K562 (cell line): ENCODE results near the gene COMMD1. TPM values are rescaled to one million over a fixed set of nuclear protein-coding genes. Genes with fewer than 3 reads are reported as not detected.

Experiments
- polyA plus RNA-seq, 8 experiments: library from polyadenylated mRNA; depleted of rRNA in 4 of 8; stranded (reverse) in 5 of 8; unstranded in 3 of 8; fragments of >200 nt; fragmentation: Nextera tagmentation in 2 of 8; fragmentation: Illumina TruSeq in 1 of 8; extraction: Ambion mirVana in 2 of 8; extraction: Trizol in 1 of 8; gene quantifications; 2 replicates each; pipeline versions ENCODE4 v1.2.1 to v1.2.3, GENCODE V29; 2011 to 2014; ENCODE audit warnings: inconsistent platforms in 1 of 8, missing spikeins in 1 of 8
- total RNA-seq, 7 experiments: library from RNA; depleted of rRNA in 6 of 7; stranded (reverse); fragments of >200 nt in 6 of 7; fragmentation: Illumina TruSeq in 2 of 7; extraction: Trizol in 2 of 7; gene quantifications; 2 replicates each; pipeline versions ENCODE4 v1.2.1 to v1.2.3, GENCODE V29; 2011 to 2021; ENCODE audit warnings: low replicate concordance in 1 of 7
- TF ChIP-seq, protein P1 (sequence below), 2 experiments: fragments of 450-650 bp; IDR thresholded peaks; 2 replicates each; pipeline ENCODE4 v1.6.1; 2016; ENCODE audit warnings: mild to moderate bottlenecking in 2 of 2, borderline replicate concordance in 1 of 2, low read depth in 1 of 2, moderate library complexity in 1 of 2
- TF ChIP-seq, protein P2 (sequence below), 2 experiments: fragments of 450-650 bp; conservative IDR thresholded peaks; 2 replicates each; pipeline ENCODE4 v1.6.1; 2017; ENCODE audit warnings: mild to moderate bottlenecking in 2 of 2, moderate library complexity in 2 of 2
- TF ChIP-seq, protein P3 (sequence below): fragments of 250-450 bp; sonication (Bioruptor Pico); IDR thresholded peaks from 2 replicates; pipeline ENCODE4 v1.9.0; 2021; ENCODE audit warnings: mild to moderate bottlenecking, inconsistent platforms

The COMMD1 gene
- total and polyA plus RNA-seq, 9 of the 15 experiments (the other 6 are each of a cell fraction or from before 2014, with no cell fraction given), result 14.4 to 77.0 (median 21.4) TPM

DNA sequence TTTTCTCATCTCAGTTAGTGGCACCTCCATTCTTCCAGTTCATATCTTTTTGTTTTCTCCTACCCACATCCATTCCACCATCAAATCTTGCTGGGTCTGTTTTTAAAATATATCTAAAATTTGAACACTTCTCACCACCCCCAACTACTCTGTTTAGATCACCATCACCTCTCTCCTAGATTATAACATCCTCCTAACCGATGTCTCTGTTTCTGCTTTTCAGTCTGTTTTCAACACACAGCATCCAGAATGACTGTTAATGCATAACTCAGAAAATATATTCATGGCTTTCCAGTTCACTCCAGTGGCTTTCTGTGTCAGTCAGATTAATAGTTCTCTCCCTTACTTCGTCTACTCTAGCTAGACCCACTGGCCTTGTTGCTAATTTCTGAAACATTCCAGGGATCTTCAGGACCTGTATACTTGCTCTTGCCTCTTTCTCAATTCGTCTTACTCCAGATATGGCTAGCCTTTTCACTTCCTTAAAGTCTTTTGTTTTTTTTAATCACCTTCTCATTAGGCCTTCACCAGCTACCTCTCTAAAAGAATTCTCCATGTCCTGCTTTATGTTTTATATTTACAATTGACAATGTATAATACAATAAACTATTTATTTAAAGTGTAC is 105.3 kb downstream of the COMMD1 start (continued):
- TF ChIP-seq, protein P1, sequence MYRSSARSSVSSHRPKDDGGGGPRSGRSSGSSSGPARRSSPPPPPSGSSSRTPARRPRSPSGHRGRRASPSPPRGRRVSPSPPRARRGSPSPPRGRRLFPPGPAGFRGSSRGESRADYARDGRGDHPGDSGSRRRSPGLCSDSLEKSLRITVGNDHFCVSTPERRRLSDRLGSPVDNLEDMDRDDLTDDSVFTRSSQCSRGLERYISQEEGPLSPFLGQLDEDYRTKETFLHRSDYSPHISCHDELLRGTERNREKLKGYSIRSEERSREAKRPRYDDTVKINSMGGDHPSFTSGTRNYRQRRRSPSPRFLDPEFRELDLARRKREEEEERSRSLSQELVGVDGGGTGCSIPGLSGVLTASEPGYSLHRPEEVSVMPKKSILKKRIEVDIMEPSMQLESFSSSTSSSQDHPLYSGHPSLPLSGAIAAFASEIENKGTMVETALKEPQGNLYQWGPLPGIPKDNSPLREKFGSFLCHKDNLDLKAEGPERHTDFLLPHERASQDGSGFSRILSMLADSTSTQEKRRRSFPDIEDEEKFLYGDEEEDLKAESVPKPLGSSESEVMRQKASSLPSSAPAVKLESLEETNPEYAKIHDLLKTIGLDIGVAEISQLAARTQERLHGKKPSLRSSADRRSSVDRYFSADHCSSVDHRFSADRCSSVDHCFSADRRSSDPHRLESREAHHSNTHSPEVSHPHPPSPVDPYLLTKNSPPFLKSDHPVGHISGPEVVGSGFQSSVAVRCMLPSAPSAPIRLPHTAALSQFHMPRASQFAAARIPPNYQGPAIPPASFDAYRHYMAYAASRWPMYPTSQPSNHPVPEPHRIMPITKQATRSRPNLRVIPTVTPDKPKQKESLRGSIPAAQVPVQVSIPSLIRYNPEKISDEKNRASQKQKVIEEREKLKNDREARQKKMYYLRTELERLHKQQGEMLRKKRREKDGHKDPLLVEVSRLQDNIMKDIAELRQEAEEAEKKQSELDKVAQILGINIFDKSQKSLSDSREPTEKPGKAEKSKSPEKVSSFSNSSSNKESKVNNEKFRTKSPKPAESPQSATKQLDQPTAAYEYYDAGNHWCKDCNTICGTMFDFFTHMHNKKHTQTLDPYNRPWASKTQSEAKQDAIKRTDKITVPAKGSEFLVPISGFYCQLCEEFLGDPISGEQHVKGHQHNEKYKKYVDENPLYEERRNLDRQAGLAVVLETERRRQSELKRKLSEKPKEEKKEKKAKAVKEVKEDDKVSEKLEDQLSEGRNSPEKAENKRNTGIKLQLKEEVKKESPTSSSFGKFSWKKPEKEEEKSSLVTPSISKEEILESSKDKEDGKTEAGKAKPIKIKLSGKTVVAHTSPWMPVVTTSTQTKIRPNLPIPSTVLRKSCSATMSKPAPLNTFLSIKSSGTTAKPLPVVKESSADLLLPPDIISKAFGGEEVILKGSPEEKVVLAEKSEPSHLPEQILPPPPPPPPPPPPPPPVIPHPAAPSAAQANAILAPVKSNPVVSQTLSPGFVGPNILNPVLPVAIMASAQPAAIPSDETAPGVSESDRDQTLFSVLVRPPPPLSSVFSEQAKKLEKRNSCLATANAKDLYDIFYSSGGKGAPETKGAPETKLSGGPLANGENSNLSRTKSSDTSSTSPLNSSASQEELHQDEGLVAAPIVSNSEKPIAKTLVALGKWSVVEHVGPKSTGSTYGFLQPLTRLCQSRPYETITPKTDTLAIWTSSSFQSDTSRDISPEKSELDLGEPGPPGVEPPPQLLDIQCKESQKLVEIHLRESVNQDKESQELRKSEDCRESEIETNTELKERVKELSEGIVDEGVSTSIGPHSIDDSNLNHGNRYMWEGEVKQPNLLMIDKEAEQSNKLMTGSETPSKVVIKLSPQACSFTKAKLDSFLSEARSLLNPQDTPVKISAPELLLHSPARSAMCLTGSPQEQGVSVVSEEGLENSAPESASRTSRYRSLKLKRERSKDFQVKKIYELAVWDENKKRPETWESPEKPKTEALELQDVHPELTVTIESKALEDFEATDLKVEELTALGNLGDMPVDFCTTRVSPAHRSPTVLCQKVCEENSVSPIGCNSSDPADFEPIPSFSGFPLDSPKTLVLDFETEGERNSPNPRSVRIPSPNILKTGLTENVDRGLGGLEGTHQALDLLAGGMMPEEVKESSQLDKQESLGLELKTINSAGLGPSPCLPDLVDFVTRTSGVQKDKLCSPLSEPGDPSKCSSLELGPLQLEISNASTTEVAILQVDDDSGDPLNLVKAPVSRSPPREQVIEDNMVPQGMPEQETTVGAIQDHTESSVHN (IDR thresholded peaks at IDR 0.05; ENCODE audit: borderline replicate concordance in 1 of 2, low read depth in 1 of 2), result no peak
- TF ChIP-seq, protein P2, sequence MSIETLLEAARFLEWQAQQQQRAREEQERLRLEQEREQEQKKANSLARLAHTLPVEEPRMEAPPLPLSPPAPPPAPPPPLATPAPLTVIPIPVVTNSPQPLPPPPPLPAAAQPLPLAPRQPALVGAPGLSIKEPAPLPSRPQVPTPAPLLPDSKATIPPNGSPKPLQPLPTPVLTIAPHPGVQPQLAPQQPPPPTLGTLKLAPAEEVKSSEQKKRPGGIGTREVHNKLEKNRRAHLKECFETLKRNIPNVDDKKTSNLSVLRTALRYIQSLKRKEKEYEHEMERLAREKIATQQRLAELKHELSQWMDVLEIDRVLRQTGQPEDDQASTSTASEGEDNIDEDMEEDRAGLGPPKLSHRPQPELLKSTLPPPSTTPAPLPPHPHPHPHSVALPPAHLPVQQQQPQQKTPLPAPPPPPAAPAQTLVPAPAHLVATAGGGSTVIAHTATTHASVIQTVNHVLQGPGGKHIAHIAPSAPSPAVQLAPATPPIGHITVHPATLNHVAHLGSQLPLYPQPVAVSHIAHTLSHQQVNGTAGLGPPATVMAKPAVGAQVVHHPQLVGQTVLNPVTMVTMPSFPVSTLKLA (conservative IDR thresholded peaks at IDR 0.05), result no peak
- TF ChIP-seq, protein P3, sequence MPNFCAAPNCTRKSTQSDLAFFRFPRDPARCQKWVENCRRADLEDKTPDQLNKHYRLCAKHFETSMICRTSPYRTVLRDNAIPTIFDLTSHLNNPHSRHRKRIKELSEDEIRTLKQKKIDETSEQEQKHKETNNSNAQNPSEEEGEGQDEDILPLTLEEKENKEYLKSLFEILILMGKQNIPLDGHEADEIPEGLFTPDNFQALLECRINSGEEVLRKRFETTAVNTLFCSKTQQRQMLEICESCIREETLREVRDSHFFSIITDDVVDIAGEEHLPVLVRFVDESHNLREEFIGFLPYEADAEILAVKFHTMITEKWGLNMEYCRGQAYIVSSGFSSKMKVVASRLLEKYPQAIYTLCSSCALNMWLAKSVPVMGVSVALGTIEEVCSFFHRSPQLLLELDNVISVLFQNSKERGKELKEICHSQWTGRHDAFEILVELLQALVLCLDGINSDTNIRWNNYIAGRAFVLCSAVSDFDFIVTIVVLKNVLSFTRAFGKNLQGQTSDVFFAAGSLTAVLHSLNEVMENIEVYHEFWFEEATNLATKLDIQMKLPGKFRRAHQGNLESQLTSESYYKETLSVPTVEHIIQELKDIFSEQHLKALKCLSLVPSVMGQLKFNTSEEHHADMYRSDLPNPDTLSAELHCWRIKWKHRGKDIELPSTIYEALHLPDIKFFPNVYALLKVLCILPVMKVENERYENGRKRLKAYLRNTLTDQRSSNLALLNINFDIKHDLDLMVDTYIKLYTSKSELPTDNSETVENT (CRISPR knock-in tag), result no peak
- TF ChIP-seq, all 486 proteins: peak for 0
